K562 (cell line): ENCODE results near the gene GGT5. TPM values are rescaled to one million over a fixed set of nuclear protein-coding genes. Genes with fewer than 3 reads are reported as not detected.

ENCODE experiments used
- ARID2 ChIP-seq: fragments of 450-650 bp; IDR thresholded peaks from 2 replicates; pipeline ENCODE4 v1.6.1; 2017; ENCODE audit warnings: antibody characterized with exemption, mild to moderate bottlenecking
- DEAF1 ChIP-seq: fragments of 450-650 bp; formaldehyde crosslinking; IDR thresholded peaks from 2 replicates; pipeline ENCODE4 v1.4.0; 2020; ENCODE audit warnings: mild to moderate bottlenecking, moderate library complexity
- NFIX ChIP-seq: fragments of 250-450 bp; sonication (Bioruptor Pico); IDR thresholded peaks from 2 replicates; pipeline ENCODE4 v1.4.0; 2020; ENCODE audit warnings: low read depth, mild to moderate bottlenecking, moderate library complexity
- SETDB1 ChIP-seq: IDR thresholded peaks from one replicate; pipeline ENCODE4 v1.6.1; 2012; ENCODE audit warnings: low read length, control low read depth, inconsistent platforms
- polyA plus RNA-seq, 8 experiments: library from polyadenylated mRNA; depleted of rRNA in 4 of 8; stranded (reverse) in 5 of 8; unstranded in 3 of 8; fragments of >200 nt; fragmentation: Nextera tagmentation in 2 of 8; fragmentation: Illumina TruSeq in 1 of 8; extraction: Ambion mirVana in 2 of 8; extraction: Trizol in 1 of 8; gene quantifications; 2 replicates each; pipeline versions ENCODE4 v1.2.1 to v1.2.3, GENCODE V29; 2011 to 2014; ENCODE audit warnings: inconsistent platforms in 1 of 8, missing spikeins in 1 of 8
- total RNA-seq, 7 experiments: library from RNA; depleted of rRNA in 6 of 7; stranded (reverse); fragments of >200 nt in 6 of 7; fragmentation: Illumina TruSeq in 2 of 7; extraction: Trizol in 2 of 7; gene quantifications; 2 replicates each; pipeline versions ENCODE4 v1.2.1 to v1.2.3, GENCODE V29; 2011 to 2021; ENCODE audit warnings: low replicate concordance in 1 of 7
- TF ChIP-seq, protein P1 (sequence below): fragments of 450-650 bp; IDR thresholded peaks from 2 replicates; pipeline ENCODE4 v1.6.1; 2016; ENCODE audit warnings: mild to moderate bottlenecking, moderate library complexity

Gene GGT5
- total and polyA plus RNA-seq, 9 of the 15 experiments (the other 6 are each of a cell fraction or from before 2014, with no cell fraction given), result 0.07 to 0.69 (median 0.18) TPM; not detected in 4

GRCh38 chr22:24189249-24190158 is 55.4 kb downstream of the GGT5 start (continued):
- TF ChIP-seq ARID2 (0 out of 2 replicates have a peak, but pooled peaks have one; percentile 26), NFIX (CRISPR knock-in tag) (no peak), SETDB1 (no peak), DEAF1 (CRISPR knock-in tag) (peak; percentile 50)
- TF ChIP-seq, protein P1, sequence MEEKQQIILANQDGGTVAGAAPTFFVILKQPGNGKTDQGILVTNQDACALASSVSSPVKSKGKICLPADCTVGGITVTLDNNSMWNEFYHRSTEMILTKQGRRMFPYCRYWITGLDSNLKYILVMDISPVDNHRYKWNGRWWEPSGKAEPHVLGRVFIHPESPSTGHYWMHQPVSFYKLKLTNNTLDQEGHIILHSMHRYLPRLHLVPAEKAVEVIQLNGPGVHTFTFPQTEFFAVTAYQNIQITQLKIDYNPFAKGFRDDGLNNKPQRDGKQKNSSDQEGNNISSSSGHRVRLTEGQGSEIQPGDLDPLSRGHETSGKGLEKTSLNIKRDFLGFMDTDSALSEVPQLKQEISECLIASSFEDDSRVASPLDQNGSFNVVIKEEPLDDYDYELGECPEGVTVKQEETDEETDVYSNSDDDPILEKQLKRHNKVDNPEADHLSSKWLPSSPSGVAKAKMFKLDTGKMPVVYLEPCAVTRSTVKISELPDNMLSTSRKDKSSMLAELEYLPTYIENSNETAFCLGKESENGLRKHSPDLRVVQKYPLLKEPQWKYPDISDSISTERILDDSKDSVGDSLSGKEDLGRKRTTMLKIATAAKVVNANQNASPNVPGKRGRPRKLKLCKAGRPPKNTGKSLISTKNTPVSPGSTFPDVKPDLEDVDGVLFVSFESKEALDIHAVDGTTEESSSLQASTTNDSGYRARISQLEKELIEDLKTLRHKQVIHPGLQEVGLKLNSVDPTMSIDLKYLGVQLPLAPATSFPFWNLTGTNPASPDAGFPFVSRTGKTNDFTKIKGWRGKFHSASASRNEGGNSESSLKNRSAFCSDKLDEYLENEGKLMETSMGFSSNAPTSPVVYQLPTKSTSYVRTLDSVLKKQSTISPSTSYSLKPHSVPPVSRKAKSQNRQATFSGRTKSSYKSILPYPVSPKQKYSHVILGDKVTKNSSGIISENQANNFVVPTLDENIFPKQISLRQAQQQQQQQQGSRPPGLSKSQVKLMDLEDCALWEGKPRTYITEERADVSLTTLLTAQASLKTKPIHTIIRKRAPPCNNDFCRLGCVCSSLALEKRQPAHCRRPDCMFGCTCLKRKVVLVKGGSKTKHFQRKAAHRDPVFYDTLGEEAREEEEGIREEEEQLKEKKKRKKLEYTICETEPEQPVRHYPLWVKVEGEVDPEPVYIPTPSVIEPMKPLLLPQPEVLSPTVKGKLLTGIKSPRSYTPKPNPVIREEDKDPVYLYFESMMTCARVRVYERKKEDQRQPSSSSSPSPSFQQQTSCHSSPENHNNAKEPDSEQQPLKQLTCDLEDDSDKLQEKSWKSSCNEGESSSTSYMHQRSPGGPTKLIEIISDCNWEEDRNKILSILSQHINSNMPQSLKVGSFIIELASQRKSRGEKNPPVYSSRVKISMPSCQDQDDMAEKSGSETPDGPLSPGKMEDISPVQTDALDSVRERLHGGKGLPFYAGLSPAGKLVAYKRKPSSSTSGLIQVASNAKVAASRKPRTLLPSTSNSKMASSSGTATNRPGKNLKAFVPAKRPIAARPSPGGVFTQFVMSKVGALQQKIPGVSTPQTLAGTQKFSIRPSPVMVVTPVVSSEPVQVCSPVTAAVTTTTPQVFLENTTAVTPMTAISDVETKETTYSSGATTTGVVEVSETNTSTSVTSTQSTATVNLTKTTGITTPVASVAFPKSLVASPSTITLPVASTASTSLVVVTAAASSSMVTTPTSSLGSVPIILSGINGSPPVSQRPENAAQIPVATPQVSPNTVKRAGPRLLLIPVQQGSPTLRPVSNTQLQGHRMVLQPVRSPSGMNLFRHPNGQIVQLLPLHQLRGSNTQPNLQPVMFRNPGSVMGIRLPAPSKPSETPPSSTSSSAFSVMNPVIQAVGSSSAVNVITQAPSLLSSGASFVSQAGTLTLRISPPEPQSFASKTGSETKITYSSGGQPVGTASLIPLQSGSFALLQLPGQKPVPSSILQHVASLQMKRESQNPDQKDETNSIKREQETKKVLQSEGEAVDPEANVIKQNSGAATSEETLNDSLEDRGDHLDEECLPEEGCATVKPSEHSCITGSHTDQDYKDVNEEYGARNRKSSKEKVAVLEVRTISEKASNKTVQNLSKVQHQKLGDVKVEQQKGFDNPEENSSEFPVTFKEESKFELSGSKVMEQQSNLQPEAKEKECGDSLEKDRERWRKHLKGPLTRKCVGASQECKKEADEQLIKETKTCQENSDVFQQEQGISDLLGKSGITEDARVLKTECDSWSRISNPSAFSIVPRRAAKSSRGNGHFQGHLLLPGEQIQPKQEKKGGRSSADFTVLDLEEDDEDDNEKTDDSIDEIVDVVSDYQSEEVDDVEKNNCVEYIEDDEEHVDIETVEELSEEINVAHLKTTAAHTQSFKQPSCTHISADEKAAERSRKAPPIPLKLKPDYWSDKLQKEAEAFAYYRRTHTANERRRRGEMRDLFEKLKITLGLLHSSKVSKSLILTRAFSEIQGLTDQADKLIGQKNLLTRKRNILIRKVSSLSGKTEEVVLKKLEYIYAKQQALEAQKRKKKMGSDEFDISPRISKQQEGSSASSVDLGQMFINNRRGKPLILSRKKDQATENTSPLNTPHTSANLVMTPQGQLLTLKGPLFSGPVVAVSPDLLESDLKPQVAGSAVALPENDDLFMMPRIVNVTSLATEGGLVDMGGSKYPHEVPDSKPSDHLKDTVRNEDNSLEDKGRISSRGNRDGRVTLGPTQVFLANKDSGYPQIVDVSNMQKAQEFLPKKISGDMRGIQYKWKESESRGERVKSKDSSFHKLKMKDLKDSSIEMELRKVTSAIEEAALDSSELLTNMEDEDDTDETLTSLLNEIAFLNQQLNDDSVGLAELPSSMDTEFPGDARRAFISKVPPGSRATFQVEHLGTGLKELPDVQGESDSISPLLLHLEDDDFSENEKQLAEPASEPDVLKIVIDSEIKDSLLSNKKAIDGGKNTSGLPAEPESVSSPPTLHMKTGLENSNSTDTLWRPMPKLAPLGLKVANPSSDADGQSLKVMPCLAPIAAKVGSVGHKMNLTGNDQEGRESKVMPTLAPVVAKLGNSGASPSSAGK, result no peak
